Immature natural killer cell (primary cell): ENCODE results near the gene APOD. TPM values are rescaled to one million over a fixed set of nuclear protein-coding genes. Genes with fewer than 3 reads are reported as not detected.
"Not testable (repeated sequence)": the region's sequence is repeated elsewhere in the genome, so short reads cannot be mapped to it uniquely, and the experiment has no call there.

ENCODE experiments used
- DNase-seq, 3 donors: peaks; one replicate each; pipeline ENCODE4 v3.0.0; 2022; ENCODE audit warnings: mixed read lengths in 1 of 3
- H3K27ac Mint-ChIP-seq, 6 donors: one replicate each; pipeline ENCODE4 v1.8.0; 2020; ENCODE audit warnings: mixed read lengths in 6 of 6, mild to moderate bottlenecking in 5 of 6, inconsistent platforms in 4 of 6, moderate library complexity in 3 of 6
- H3K27me3 Mint-ChIP-seq, 3 donors: one replicate each; pipeline ENCODE4 v1.8.0; 2020 to 2021; ENCODE audit warnings: low read depth in 3 of 3, mild to moderate bottlenecking in 3 of 3, mixed read lengths in 3 of 3, moderate library complexity in 3 of 3, inconsistent platforms in 1 of 3
- H3K36me3 Mint-ChIP-seq, 3 donors: one replicate each; pipeline ENCODE4 v1.8.0; 2020; ENCODE audit warnings: mixed read lengths in 3 of 3, inconsistent platforms in 2 of 3, mild to moderate bottlenecking in 2 of 3
- H3K4me1 Mint-ChIP-seq, 2 donors: one replicate each; pipeline ENCODE4 v1.8.0; 2020; ENCODE audit warnings: inconsistent platforms in 2 of 2, mild to moderate bottlenecking in 2 of 2, mixed read lengths in 2 of 2, moderate library complexity in 1 of 2
- H3K4me3 Mint-ChIP-seq, 5 donors: one replicate each; pipeline ENCODE4 v1.8.0; 2020; ENCODE audit warnings: mild to moderate bottlenecking in 5 of 5, mixed read lengths in 5 of 5, inconsistent platforms in 3 of 5, moderate library complexity in 3 of 5
- H3K9me3 Mint-ChIP-seq, 6 donors: one replicate each; pipeline ENCODE4 v1.8.0; 2020; ENCODE audit warnings: mild to moderate bottlenecking in 6 of 6, mixed read lengths in 6 of 6, inconsistent platforms in 4 of 6, moderate library complexity in 3 of 6
- polyA plus RNA-seq, 3 donors: library from polyadenylated mRNA; unstranded; fragments of 300-500 nt; fragmentation: Illumina TruSeq; gene quantifications; one replicate each; pipeline ENCODE4 v1.2.3, GENCODE V29; 2021

The APOD gene
- polyA plus RNA-seq, 3 donors from 2014 or later, result not detected

- H3K4me3 Mint-ChIP-seq, H3K4me1 Mint-ChIP-seq, H3K27me3 Mint-ChIP-seq, H3K36me3 Mint-ChIP-seq, DNase-seq, H3K27ac Mint-ChIP-seq, H3K9me3 Mint-ChIP-seq: not testable (repeated sequence)
Observed at GRCh38 chr3:195622523-195623170, 38.9 kb upstream of the APOD start.

DNA sequence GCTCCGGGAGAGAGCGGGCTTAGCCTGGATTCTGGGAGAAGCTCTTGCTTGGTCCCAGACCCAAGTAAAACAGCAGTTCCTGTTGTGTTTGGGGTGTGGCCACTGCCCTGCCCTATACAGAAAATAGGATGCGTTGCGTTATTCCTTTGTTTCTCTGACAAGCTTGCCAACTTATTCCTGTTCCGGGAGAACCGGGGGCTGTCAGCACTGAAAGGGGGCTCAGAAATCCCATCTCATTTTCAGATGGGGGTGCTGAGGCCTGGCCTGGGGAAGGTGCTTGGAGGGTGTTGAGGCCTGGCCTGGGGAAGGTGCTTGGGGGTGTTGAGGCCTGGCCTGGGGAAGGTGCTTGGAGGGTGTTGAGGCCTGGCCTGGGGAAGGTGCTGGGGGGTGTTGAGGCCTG is 38.3 kb upstream of the APOD start:
- not testable (repeated sequence) for DNase-seq, H3K9me3 Mint-ChIP-seq, H3K36me3 Mint-ChIP-seq, H3K27ac Mint-ChIP-seq, H3K4me3 Mint-ChIP-seq, H3K27me3 Mint-ChIP-seq, H3K4me1 Mint-ChIP-seq

GRCh38 chr3:195621095-195621494 is 37.4 kb upstream of the APOD start:
- H3K4me3 Mint-ChIP-seq, result not testable (repeated sequence)

DNA sequence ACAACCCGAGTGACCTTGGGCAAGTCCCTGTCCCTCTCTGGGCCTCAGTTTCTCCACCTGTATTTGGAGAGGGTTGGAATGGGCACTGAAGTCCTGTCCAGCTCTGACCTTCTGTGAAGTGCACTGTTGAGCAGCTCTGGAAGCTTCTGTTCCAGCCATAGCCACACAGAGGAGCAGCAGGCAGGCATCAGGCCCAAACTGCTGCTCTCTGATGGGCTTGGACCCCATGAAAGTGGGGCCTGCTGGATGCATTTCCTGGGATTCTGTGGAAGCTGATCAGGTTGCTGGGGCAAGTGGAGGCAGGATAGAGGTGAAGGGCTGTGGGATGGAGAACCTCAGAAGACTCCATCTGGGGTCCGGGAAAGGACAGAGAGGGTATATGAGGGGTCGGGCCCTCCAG is 36.7 kb upstream of the APOD start:
- H3K27ac Mint-ChIP-seq, DNase-seq: not testable (repeated sequence)

More at GRCh38 chr3:195621095-195621494, 37.4 kb upstream of the APOD start:
- not testable (repeated sequence) for H3K36me3 Mint-ChIP-seq, H3K27me3 Mint-ChIP-seq, DNase-seq, H3K4me1 Mint-ChIP-seq, H3K27ac Mint-ChIP-seq, H3K9me3 Mint-ChIP-seq

DNA sequence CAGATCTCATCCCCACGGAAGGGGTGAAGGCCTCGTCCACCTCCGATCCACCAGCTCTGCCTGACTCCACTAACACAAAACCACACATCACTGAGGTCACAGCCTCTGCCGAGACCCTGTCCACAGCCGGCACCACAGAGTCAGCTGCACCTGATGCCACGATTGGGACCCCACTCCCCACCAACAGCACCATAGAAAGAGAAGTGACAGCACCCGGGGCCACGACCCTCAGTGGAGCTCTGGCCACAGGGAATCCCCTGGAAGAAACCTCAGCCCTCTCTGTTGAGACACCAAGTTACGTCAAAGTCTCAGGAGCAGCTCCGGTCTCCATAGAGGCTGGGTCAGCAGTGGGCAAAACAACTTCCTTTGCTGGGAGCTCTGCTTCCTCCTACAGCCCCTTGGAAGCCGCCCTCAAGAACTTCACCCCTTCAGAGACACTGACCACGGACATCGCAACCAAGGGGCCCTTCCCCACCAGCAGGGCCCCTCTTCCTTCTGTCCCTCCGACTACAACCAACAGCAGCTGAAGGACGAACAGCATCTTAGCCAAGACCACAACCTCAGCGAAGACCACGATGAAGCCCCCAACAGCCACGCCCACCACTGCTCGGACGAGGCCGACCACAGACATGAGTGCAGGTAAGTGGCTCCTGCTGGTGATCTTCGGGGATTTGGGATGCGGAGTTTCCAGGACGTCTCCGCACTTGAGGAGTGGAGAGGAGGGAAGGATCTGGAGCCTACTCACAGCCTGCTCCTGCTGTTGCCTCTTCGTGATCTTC is 36.0 kb upstream of the APOD start:
- not testable (repeated sequence) for H3K9me3 Mint-ChIP-seq, DNase-seq, H3K27ac Mint-ChIP-seq, H3K36me3 Mint-ChIP-seq, H3K4me3 Mint-ChIP-seq, H3K4me1 Mint-ChIP-seq, H3K27me3 Mint-ChIP-seq

More for the DNA sequence above, 36.7 kb upstream of the APOD start:
- H3K9me3 Mint-ChIP-seq, H3K27me3 Mint-ChIP-seq, H3K4me3 Mint-ChIP-seq, H3K36me3 Mint-ChIP-seq, H3K4me1 Mint-ChIP-seq: not testable (repeated sequence)

DNA sequence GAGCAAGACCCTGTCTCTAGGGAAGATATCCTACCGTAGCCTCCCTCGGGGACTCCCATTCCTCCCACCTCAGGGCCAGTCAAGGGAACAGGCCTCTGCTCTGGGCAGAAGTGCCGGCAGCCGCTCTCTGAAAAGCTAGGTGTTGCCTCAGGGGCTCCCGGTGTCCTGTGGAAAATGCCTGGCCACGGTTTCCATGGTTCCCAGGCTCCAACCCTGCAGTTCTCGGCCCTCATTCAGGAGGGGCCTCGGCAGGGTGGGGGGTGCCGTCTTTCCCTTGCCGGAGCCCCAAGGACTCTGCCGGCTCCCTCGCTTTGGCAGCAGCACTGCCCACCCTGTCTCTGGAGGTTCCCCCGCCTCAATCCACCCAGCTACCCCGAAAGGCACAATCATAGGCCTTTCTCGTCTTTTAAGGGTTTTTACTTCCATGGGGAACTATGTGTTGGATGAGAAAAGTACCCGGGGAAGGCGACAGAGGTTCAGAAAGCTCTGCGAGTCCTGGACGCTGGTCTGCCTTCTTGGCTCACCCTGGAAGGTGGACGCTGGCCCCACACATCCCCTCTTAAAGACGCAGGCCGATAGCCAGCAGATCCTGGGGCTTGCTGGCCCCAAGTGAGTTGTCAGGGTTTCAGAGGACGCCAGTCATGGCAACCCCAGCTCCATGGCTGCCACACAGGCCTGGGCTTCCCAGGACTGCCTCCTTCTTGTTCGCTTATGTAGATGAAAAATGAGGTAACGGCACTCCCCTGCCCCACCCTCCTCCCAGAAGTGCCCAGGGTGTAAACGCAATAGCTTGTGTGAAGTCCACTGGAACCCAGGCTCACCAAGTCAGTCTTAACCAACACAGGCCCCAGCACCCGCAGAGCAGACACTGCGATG is 34.3 kb upstream of the APOD start:
- H3K27ac Mint-ChIP-seq, DNase-seq, H3K36me3 Mint-ChIP-seq, H3K4me3 Mint-ChIP-seq, H3K9me3 Mint-ChIP-seq, H3K27me3 Mint-ChIP-seq, H3K4me1 Mint-ChIP-seq: not testable (repeated sequence)

DNA sequence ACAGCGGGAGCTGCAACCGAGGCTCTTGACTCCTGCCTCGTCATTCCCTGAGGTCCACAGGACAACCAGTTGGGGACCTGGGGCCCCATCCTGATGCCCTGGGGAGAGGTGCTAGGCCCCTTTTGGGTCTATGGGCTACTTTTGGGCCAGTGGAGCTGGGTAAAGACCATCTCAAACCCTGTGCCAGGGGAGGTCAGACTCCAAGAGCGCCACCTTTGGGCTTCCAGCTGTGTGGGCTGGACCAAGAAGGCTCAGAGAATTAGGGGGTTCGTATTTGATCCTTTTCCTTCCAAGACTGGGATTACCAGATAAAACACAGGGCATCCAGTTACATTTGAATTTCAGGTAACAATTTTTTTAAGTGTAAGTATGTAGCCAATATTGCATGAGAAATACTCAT is 33.4 kb upstream of the APOD start:
- H3K27me3 Mint-ChIP-seq, DNase-seq, H3K36me3 Mint-ChIP-seq, H3K9me3 Mint-ChIP-seq, H3K4me3 Mint-ChIP-seq, H3K27ac Mint-ChIP-seq, H3K4me1 Mint-ChIP-seq: not testable (repeated sequence)

DNA sequence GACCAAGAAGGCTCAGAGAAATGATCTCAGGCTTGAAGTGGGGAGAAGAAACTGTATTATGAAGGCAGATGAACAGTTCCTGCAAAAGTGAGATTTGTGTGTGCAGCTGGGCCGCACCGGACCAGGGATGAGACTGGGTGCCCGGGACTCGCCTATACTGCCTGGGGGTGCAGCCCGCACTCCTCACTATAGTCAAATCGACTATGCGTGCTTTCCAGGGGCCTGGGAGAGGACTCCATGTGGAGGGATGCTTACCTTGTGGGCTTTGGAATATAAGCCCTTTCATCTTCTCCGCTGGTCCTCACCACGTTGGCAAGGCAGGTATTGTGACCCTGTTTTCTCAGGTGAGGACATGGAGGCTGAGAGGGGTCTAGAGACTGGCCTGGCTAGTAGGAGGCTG is 32.9 kb upstream of the APOD start:
- H3K27ac Mint-ChIP-seq, result no peak overlapping the region
- H3K27me3 Mint-ChIP-seq, result peaks cover 0 to 2% (median 0%) of the 10 kb centered on the region in 3 donors
- no peaks in the 10 kb centered on the region for H3K9me3 Mint-ChIP-seq
- no peak overlapping the region for H3K4me3 Mint-ChIP-seq
- H3K4me1 Mint-ChIP-seq, result no peaks in the 10 kb centered on the region
- no peaks in the 10 kb centered on the region for H3K36me3 Mint-ChIP-seq
- DNase-seq, result no peak

DNA sequence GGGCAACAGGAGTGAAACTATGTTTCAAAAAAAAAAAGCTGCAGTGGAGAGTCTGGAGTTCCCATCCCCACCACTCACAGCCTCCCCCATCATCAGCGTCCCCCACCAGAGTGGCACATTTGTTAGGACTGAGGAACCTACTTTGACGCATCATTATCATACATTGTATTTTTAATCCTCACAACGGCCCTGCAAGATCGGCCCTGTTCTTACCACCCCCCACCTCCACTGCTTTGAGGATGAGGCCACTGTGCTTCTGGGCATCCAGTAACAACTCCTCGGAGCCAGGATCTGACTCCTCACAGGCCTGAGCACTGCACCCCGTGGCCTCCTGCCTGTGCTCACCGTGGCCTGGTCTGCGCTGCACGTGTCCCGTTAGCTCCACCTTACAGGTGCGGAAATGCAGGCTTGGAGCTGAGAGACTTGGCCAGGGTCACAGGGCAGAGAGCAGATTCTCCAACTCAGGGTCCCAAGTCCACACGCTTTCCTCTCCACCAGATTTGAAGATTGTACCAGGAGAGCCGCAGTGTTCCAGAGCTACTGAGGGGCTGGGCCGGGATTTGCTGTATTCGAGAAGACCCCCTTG is 32.3 kb upstream of the APOD start:
- H3K4me1 Mint-ChIP-seq, H3K4me3 Mint-ChIP-seq, DNase-seq, H3K27ac Mint-ChIP-seq, H3K9me3 Mint-ChIP-seq, H3K27me3 Mint-ChIP-seq, H3K36me3 Mint-ChIP-seq: not testable (repeated sequence)

DNA sequence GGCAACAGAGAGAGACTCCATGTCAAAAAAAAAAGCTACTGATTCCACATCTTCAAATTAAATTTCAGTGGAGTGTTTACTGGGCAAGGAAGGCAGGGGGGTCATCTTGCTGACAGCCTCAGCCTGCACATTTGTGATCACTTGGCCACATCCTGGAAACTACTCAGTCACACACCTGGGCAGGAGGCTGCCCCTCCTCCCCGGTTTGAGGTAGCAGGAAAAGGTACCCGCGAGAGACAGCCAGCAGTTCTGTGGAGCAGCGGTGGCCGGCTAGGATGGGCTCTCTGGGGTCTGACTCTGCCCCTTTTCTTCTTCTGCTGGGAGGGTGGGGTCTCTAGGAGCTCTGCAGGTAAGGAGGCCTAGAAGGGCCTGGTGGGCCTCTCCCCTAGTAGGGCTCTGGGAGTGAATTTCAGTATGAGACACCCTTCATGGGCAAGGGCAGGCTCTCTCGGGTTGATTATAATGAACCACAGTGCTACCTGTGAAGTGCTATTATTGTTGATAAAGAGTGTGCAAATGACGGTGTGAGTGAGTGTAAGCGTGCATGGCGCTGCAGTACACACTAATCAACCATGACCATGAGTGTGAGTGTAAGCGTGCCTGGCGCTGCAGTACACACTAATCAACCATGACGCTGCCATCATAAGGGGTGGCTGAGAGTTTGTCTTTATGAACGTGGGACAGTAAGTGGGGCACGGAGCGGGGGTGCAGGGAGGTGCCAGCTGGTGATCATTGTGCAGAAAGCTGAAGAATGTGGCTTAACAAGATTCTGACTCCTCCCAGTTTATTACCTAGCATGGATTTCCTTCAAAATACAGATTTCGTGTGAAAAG is 31.1 kb upstream of the APOD start:
- not testable (repeated sequence) for H3K36me3 Mint-ChIP-seq, H3K9me3 Mint-ChIP-seq, DNase-seq, H3K4me3 Mint-ChIP-seq, H3K4me1 Mint-ChIP-seq, H3K27me3 Mint-ChIP-seq
- H3K27ac Mint-ChIP-seq, result peak overlapping the region in 1 of 6 donors; percentile 81

GRCh38 chr3:195613468-195614069 is 29.8 kb upstream of the APOD start:
- Mint-ChIP-seq H3K27me3 (peaks cover 0 to 4% (median 2%) of the 10 kb centered on the region in 3 donors), H3K27ac (no peak overlapping the region), H3K4me3 (no peak overlapping the region), H3K36me3 (no peaks in the 10 kb centered on the region), H3K4me1 (peaks cover 8 to 19% of the 10 kb centered on the region in 2 donors), H3K9me3 (peaks cover 0 to 2% (median 0%) of the 10 kb centered on the region in 6 donors)
- no peak for DNase-seq

GRCh38 chr3:195612075-195612800 is 28.5 kb upstream of the APOD start:
- DNase-seq, result no peak
- peaks cover 8 to 20% of the 10 kb centered on the region in 2 donors for H3K4me1 Mint-ChIP-seq
- H3K9me3 Mint-ChIP-seq, result peaks cover 0 to 4% (median 2%) of the 10 kb centered on the region in 6 donors
- H3K27me3 Mint-ChIP-seq, result peaks cover 0 to 6% (median 2%) of the 10 kb centered on the region in 3 donors
- H3K27ac Mint-ChIP-seq, result no peak overlapping the region
- peaks cover 0 to 4% (median under 1%) of the 10 kb centered on the region in 3 donors for H3K36me3 Mint-ChIP-seq
- no peak overlapping the region for H3K4me3 Mint-ChIP-seq
